Glutamatergic neuron (in vitro differentiated cells): ENCODE measurements around the gene GABRB3. TPM values are rescaled to one million over a fixed set of nuclear protein-coding genes. Genes with fewer than 3 reads are reported as not detected.

Experiments
- DNase-seq: peaks from one replicate; pipeline ENCODE4 v3.0.0; 2022
- H3K27ac Mint-ChIP-seq: one replicate; pipeline ENCODE4 v1.8.0; 2020; ENCODE audit warnings: mild to moderate bottlenecking, mixed read lengths, inconsistent platforms; ENCODE audit not compliant: unreplicated experiment
- H3K27me3 Mint-ChIP-seq: one replicate; pipeline ENCODE4 v1.8.0; 2020; ENCODE audit warnings: mild to moderate bottlenecking, moderate library complexity, mixed read lengths, inconsistent platforms; ENCODE audit not compliant: unreplicated experiment
- H3K36me3 Mint-ChIP-seq: one replicate; pipeline ENCODE4 v1.8.0; 2020; ENCODE audit warnings: mild to moderate bottlenecking, mixed read lengths, inconsistent platforms; ENCODE audit not compliant: unreplicated experiment
- H3K4me1 Mint-ChIP-seq: one replicate; pipeline ENCODE4 v1.8.0; 2020; ENCODE audit warnings: mild to moderate bottlenecking, low read depth, mixed read lengths, inconsistent platforms; ENCODE audit not compliant: unreplicated experiment
- H3K4me3 Mint-ChIP-seq: one replicate; pipeline ENCODE4 v1.8.0; 2020; ENCODE audit warnings: mild to moderate bottlenecking, mixed read lengths, inconsistent platforms; ENCODE audit not compliant: unreplicated experiment
- H3K9me3 Mint-ChIP-seq: one replicate; pipeline ENCODE4 v1.8.0; 2020; ENCODE audit warnings: mild to moderate bottlenecking, moderate library complexity, mixed read lengths, inconsistent platforms; ENCODE audit not compliant: unreplicated experiment
- CTCF ChIP-seq: fragments of 200-600 bp; sonication (generic); IDR thresholded peaks from one replicate; pipeline ENCODE4 v1.5.0; 2021; ENCODE audit not compliant: partially characterized antibody, unreplicated experiment
- total RNA-seq: library from RNA; stranded (reverse); fragmentation: NEBNext Ultra II Directional; extraction: Animal tissue kit (Norgen Biotek cat#: 25700); gene quantifications from one replicate; pipeline ENCODE4 v1.2.1, GENCODE V29; 2021; ENCODE audit not compliant: unreplicated experiment

Gene GABRB3
- total RNA-seq, 1 donor from 2014 or later: 287 TPM

GRCh38 chr15:26572602-26573350, 200.1 kb downstream of the GABRB3 start:
- Mint-ChIP-seq H3K27ac (no peak overlapping the region), H3K4me3 (no peak overlapping the region), H3K9me3 (no peaks in the 10 kb centered on the region), H3K4me1 (no peaks in the 10 kb centered on the region), H3K36me3 (peaks cover 13% of the 10 kb centered on the region), H3K27me3 (peaks cover 1% of the 10 kb centered on the region)
- no peak for DNase-seq
- TF ChIP-seq CTCF: no peak

GRCh38 chr15:26571346-26571745, 201.5 kb downstream of the GABRB3 start:
- Mint-ChIP-seq H3K27ac (no peak overlapping the region), H3K9me3 (no peaks in the 10 kb centered on the region), H3K4me3 (no peak overlapping the region), H3K36me3 (peaks cover 6% of the 10 kb centered on the region), H3K4me1 (no peaks in the 10 kb centered on the region), H3K27me3 (peaks cover 1% of the 10 kb centered on the region)
- no peak for TF ChIP-seq CTCF
- DNase-seq: no peak

GRCh38 chr15:26565542-26565941, 207.3 kb downstream of the GABRB3 start:
- no peak for TF ChIP-seq CTCF
- Mint-ChIP-seq H3K27me3 (peaks cover 4% of the 10 kb centered on the region), H3K27ac (no peak overlapping the region), H3K4me1 (peaks cover 22% of the 10 kb centered on the region), H3K4me3 (no peak overlapping the region), H3K36me3 (no peaks in the 10 kb centered on the region), H3K9me3 (peaks cover 2% of the 10 kb centered on the region)
- no peak for DNase-seq

- Mint-ChIP-seq H3K27ac (no peak overlapping the region), H3K9me3 (peaks cover 2% of the 10 kb centered on the region), H3K27me3 (peaks cover 3% of the 10 kb centered on the region), H3K4me3 (no peak overlapping the region), H3K4me1 (peaks cover 22% of the 10 kb centered on the region), H3K36me3 (peaks cover 2% of the 10 kb centered on the region)
- TF ChIP-seq CTCF: no peak
- no peak for DNase-seq
These were observed 208.5 kb downstream of the GABRB3 start for GRCh38 chr15:26564361-26564760.

DNA sequence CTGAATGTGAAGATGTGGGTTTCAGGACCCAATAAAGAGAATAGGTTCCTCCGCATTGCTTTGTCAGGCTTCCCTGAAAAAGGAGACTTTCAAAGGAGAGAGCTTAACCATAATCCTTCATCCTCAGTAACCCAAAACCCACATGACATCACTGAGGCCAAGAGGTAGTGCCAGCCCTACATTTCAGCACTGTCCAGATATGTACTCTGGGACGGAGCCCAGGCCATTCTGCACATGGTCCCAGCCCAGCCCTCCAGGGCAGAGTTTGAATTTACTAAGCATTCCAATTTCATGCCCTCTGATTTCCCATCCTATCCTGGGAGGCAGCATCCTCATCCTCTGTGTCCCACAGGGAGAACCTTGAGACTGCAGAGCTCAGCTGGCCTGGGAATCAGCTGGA, 210.5 kb downstream of the GABRB3 start:
- H3K36me3 Mint-ChIP-seq: peaks cover 6% of the 10 kb centered on the region
- peaks cover 22% of the 10 kb centered on the region for H3K4me1 Mint-ChIP-seq
- H3K9me3 Mint-ChIP-seq: peaks cover 2% of the 10 kb centered on the region
- DNase-seq: no peak
- peaks cover 4% of the 10 kb centered on the region for H3K27me3 Mint-ChIP-seq
- no peak for TF ChIP-seq CTCF
- H3K4me3 Mint-ChIP-seq: no peak overlapping the region
- H3K27ac Mint-ChIP-seq: no peak overlapping the region
